ENCODE results near the gene NCOR1.
A peak's percentile ranks its signal among the peaks of the same experiment; 100 is the strongest.
"Not testable (repeated sequence)": the region's sequence is repeated elsewhere in the genome, so short reads cannot be mapped to it uniquely, and the experiment has no call there.

NCOR1 gene

GRCh38 chr17:16215273-16215964, at the start of gene NCOR1:
NCOR1 (minus strand) TSS chr17:16215534; CDS start chr17:16194569, 20,965 bp downstream.
- peak; percentile 95 for DNase-seq

- DNase-seq, result no peak
Measured at GRCh38 chr17:16262201-16262600, 46.9 kb upstream of the NCOR1 start.

GRCh38 chr17:16261049-16261448, 45.7 kb upstream of the NCOR1 start:
- DNase-seq, result no peak

- no peak for DNase-seq
Measured at GRCh38 chr17:16259926-16260325, 44.6 kb upstream of the NCOR1 start.

GRCh38 chr17:16258901-16259300, 43.6 kb upstream of the NCOR1 start:
- DNase-seq, result no peak

- DNase-seq, result no peak
Measured at GRCh38 chr17:16255481-16255921, 40.2 kb upstream of the NCOR1 start.

- no peak for DNase-seq
Measured at GRCh38 chr17:16254773-16255400, 39.6 kb upstream of the NCOR1 start.

- DNase-seq, result no peak
Measured at GRCh38 chr17:16251556-16251955, 36.2 kb upstream of the NCOR1 start.

- DNase-seq, result no peak
Measured at GRCh38 chr17:16251043-16251442, 35.7 kb upstream of the NCOR1 start.

- DNase-seq, result peak; percentile 28
Measured at GRCh38 chr17:16250635-16251034, 35.3 kb upstream of the NCOR1 start.

GRCh38 chr17:16247586-16247984, 32.3 kb upstream of the NCOR1 start:
- DNase-seq, result no peak

- DNase-seq, result no peak
Measured at GRCh38 chr17:16243801-16244567, 28.6 kb upstream of the NCOR1 start.

- DNase-seq, result no peak
Measured at GRCh38 chr17:16243385-16243784, 28.1 kb upstream of the NCOR1 start.

GRCh38 chr17:16241906-16242399, 26.6 kb upstream of the NCOR1 start:
- no peak for DNase-seq

GRCh38 chr17:16239931-16240330, 24.6 kb upstream of the NCOR1 start:
- DNase-seq, result no peak

- DNase-seq, result no peak
Measured at GRCh38 chr17:16232391-16232790, 17.1 kb upstream of the NCOR1 start.

GRCh38 chr17:16229912-16230561, 14.7 kb upstream of the NCOR1 start:
- DNase-seq, result not testable (repeated sequence)

GRCh38 chr17:16222406-16222805, 7.1 kb upstream of the NCOR1 start:
- no peak for DNase-seq

GRCh38 chr17:16217002-16217635, 1.8 kb upstream of the NCOR1 start, which contains the start of gene PIGL:
PIGL (plus strand) TSS chr17:16217210; CDS start chr17:16217227, 17 bp downstream.
- DNase-seq, result peak; percentile 92

GRCh38 chr17:16216341-16217001, 1.1 kb upstream of the NCOR1 start:
- not testable (repeated sequence) for DNase-seq

GRCh38 chr17:16215965-16216316, 607 bp upstream of the NCOR1 start:
- DNase-seq, result no peak

GRCh38 chr17:16215002-16215272, 397 bp downstream of the NCOR1 start:
- DNase-seq, result no peak
